BLaER1 treated with 17β-estradiol and CSF1 and Interleukin-3, amounts not matched to agents 10 nM and 100 nM (cell line): ENCODE measurements around the gene PTRHD1.

Experiments
- H3K27ac ChIP-seq, 11 experiments: shearing (Covaris generic); formaldehyde crosslinking; 2 replicates each; pipeline ENCODE4 v1.8.1; 2022
- H3K27me3 ChIP-seq, 11 experiments: shearing (Covaris generic); formaldehyde crosslinking; 2 replicates each; pipeline ENCODE4 v1.8.1; 2022
- H3K36me3 ChIP-seq, 11 experiments: shearing (Covaris generic); formaldehyde crosslinking; 2 replicates each; pipeline ENCODE4 v1.8.1; 2022
- H3K4me1 ChIP-seq, 10 experiments: shearing (Covaris generic); formaldehyde crosslinking; 2 replicates each; pipeline ENCODE4 v1.8.1; 2022
- H3K4me2 ChIP-seq, 11 experiments: shearing (Covaris generic); formaldehyde crosslinking; 2 replicates each; pipeline ENCODE4 v1.8.1; 2022
- H3K4me3 ChIP-seq, 10 experiments: shearing (Covaris generic); formaldehyde crosslinking; 2 replicates each; pipeline ENCODE4 v1.8.1; 2022
- H3K9ac ChIP-seq, 11 experiments: shearing (Covaris generic); formaldehyde crosslinking; 2 replicates each; pipeline ENCODE4 v1.8.1; 2022
- H3K9me3 ChIP-seq, 11 experiments: shearing (Covaris generic); formaldehyde crosslinking; replicated peaks in 1 of 11; 2 replicates each; pipeline ENCODE4 v1.8.1; 2022
- H4K20me1 ChIP-seq, 11 experiments: shearing (Covaris generic); formaldehyde crosslinking; 2 replicates each; pipeline ENCODE4 v1.8.1; 2022
- Cebpa-rat ChIP-seq, 11 experiments: shearing (Covaris generic); IDR thresholded peaks; 2 replicates each; pipeline ENCODE4 v1.8.1; 2022

Gene PTRHD1

DNA sequence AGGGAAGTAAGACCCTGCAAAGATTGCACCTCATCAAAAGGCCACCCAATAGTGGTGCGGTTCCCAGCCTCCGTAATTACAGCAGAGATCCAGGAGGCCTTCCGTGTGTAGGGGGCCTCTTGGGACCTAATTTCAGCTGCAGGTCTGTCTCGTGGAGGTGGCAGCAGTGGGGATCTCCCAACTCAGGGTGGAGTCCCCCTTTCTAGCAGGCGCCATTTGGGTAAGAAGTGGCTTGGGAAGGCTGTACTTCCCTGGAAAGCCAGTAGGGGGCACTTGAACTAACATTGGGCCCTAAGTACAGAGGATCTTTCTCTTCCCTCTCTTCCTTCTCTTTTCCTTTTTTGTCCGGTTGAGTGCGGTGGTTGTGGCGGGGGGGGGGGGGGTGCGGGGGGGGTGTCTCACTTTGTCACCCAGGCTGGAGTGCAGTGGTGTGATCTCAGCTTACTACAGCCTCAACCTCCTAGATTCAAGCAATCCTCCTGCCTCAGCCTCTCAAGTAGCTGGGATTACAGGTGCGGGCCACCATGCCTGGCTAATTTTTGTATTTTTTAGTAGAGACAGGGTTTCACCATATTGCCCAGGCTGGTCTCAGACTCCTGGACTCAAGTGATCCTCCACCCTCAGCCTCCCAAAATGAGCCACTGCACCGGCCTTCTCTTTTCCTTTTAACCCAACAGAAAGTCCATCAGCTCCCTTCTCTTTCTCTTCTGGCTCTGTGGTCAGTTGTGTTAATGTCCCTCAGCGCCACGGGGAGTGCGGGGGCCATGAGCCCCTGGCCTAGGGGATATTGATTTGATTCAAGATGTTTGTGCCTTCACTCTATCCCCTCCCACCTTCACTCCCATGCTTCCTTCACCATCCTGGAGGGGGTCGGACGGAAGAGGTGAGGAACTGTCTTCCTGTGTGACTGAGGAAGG lies 32.0 kb upstream of the PTRHD1 start:
- no peaks in the 10 kb centered on the region for H3K27me3 ChIP-seq
- no peak overlapping the region; a peak in 1 of 22 replicates for H3K9ac ChIP-seq
- 0 out of 22 replicates have a peak overlapping the region, but pooled peaks of 2 of the 11 experiments have one; percentile 26 to 38 for H3K4me2 ChIP-seq
- H3K4me3 ChIP-seq: no peak overlapping the region
- 0 out of 22 replicates have a peak overlapping the region, but pooled peaks of 2 of the 11 experiments have one; percentile 9 to 23 for H3K27ac ChIP-seq
- H3K9me3 ChIP-seq: no peaks in the 10 kb centered on the region
- H4K20me1 ChIP-seq: peaks cover 0 to 30% (median 7%) of the 10 kb centered on the region in 11 experiments; a peak in 12 of 22 replicates
- H3K4me1 ChIP-seq: peaks cover 0 to 29% (median 19%) of the 10 kb centered on the region in 10 experiments; a peak in 18 of 20 replicates
- peaks cover 36 to 67% (median 59%) of the 10 kb centered on the region in 11 experiments for H3K36me3 ChIP-seq
- no peak for TF ChIP-seq Cebpa-rat (IDR thresholded peaks at IDR 0.05)

DNA sequence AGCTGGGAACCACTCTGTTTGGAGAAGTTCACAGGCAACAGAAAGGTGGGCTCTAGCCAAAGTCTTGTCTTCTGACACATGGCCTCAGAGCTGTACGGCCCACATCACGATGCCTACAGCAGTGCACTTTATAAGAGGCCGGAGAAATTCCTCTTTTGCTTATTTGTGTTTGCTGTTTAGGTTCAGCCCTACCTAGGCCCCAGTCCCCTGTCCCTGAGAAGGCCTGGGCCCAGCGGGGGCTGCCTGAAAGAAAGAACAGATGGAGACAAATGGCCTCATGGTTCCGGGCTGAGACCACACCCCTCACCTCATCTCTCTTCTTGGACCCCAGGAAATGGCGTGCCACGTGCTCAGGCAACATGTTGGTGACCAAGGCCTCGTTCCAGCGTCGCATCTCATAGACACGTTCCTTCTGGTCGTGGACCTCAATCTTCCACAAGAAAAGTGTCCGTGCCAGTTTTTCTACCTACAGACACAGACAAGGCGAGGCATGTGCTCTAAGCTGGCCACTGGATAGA lies 30.9 kb upstream of the PTRHD1 start:
- H3K36me3 ChIP-seq: peaks cover 44 to 78% (median 69%) of the 10 kb centered on the region in 11 experiments
- no peak overlapping the region for H3K27ac ChIP-seq
- H3K4me1 ChIP-seq: peaks cover 6 to 29% (median 19%) of the 10 kb centered on the region in 10 experiments
- H3K27me3 ChIP-seq: no peaks in the 10 kb centered on the region
- H3K9ac ChIP-seq: no peak overlapping the region
- no peak overlapping the region for H3K4me2 ChIP-seq
- TF ChIP-seq Cebpa-rat (IDR thresholded peaks at IDR 0.05): no peak
- peaks cover 0 to 30% (median 7%) of the 10 kb centered on the region in 11 experiments; a peak in 12 of 22 replicates for H4K20me1 ChIP-seq
- H3K9me3 ChIP-seq: no peaks in the 10 kb centered on the region
- H3K4me3 ChIP-seq: no peak overlapping the region

DNA sequence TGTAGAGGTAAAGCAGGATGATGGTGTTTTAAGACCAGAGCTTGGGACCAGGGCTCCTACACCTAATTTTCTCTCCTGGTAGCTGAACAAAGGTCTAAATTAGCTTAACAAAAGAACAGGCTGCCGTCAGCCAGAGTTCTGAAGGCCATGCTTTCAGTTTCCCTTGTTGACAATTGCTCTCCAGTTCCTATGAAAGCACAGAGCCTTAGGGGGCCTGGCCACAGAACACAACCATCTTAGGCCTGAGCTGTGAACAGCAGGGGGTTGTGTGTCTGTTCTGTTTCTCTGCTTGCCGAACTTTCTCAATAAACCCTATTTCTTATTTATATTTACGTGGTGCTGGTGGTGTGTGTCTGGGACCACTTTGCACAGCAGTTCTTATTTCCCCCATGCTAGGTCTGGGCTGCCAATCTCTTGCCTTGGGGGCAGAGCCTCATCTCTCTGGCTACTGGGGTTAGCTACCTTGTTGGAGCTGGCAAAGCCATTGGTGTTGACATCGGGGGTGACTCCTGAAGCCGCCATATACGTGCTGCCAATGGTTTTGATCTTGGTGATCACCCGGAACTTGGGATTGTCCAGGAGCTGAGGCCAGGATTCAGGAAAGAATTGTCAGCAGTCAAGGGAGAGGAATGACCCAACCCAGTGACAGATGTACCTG lies 29.0 kb upstream of the PTRHD1 start:
- peaks cover 19 to 37% (median 27%) of the 10 kb centered on the region in 10 experiments for H3K4me1 ChIP-seq
- H3K27me3 ChIP-seq: no peaks in the 10 kb centered on the region
- H3K4me2 ChIP-seq: no peak overlapping the region
- no peak overlapping the region for H3K4me3 ChIP-seq
- H4K20me1 ChIP-seq: peaks cover 0 to 16% (median 3%) of the 10 kb centered on the region in 11 experiments; a peak in 12 of 22 replicates
- H3K9me3 ChIP-seq: no peaks in the 10 kb centered on the region
- TF ChIP-seq Cebpa-rat (IDR thresholded peaks at IDR 0.05): no peak
- H3K9ac ChIP-seq: no peak overlapping the region
- peaks cover 47 to 94% (median 88%) of the 10 kb centered on the region in 11 experiments for H3K36me3 ChIP-seq
- H3K27ac ChIP-seq: no peak overlapping the region

DNA sequence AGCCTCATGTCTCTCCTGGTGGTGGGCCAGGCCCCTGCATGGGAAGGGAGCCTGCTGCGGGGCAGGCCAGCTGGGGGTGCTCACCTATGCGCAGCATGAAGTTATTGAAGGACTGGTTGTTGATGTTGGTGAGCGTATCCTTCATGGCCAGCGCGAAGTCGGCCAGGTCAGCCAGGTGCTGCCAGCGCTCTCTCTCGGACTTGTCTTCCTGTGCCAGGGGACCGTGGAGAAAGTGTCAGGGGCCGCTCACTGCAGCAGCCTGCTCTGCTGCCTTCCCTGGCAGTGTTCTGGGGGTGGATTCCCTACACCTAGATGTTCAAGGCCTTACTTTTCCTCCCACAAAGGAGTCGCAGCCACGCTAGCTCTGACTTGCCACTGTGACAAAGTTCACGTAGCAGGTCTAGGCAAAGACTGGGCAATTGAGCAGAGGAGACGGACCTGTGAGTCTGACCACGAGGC lies 28.3 kb upstream of the PTRHD1 start:
- Histone ChIP-seq H3K27me3 (no peaks in the 10 kb centered on the region), H3K27ac (no peak overlapping the region), H3K9me3 (no peaks in the 10 kb centered on the region), H4K20me1 (peaks cover 0 to 12% (median 0%) of the 10 kb centered on the region in 11 experiments; a peak in 8 of 22 replicates), H3K4me3 (no peak overlapping the region), H3K9ac (no peak overlapping the region), H3K4me1 (peaks cover 15 to 42% (median 27%) of the 10 kb centered on the region in 10 experiments), H3K4me2 (no peak overlapping the region), H3K36me3 (peaks cover 54 to 98% (median 94%) of the 10 kb centered on the region in 11 experiments)
- TF ChIP-seq Cebpa-rat (IDR thresholded peaks at IDR 0.05): no peak

DNA sequence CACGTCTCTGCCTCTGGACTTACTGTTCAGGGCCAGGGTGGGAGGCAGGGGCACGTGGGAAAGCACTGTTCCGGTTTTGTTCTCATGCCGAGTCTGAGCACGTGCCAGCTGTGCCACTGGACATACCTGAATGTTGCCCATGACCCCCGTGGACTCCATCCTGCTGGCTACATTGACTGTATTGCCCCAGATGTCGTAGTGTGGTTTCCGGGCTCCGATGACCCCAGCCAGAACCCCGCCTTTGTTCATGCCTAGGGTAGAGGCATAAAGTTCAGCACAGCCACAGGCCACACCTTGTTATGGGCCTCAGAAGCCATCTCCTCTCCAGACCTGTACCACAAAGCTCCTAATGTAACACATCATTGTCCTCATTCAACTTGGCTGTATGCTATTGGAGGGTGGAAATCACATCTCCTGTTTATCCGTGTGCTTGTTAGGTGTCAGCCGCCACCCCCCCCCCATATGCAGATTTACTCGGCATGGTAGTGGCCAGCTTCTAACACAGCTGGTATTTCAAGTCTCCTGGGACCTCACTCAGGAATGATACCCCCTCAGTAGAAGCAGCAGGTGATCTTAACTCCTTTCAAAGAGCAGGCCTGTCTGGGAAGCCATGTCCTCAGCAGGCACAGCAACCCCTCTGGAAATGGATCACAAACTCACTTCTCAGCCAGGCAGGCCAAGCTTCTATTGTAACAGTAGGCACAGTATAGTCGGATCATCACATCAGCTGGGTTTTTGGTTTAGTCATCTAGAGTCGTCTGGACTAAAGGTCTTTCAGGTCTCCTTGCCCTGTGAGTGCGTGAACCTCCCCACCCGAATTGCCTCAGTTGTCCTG lies 27.6 kb upstream of the PTRHD1 start:
- H4K20me1 ChIP-seq: peaks cover 0 to 11% (median 0%) of the 10 kb centered on the region in 11 experiments; a peak in 7 of 22 replicates
- no peak overlapping the region for H3K4me2 ChIP-seq
- H3K9me3 ChIP-seq: no peaks in the 10 kb centered on the region
- TF ChIP-seq Cebpa-rat (IDR thresholded peaks at IDR 0.05): no peak
- H3K9ac ChIP-seq: no peak overlapping the region
- no peak overlapping the region for H3K4me3 ChIP-seq
- H3K27me3 ChIP-seq: no peaks in the 10 kb centered on the region
- peaks cover 60 to 100% (median 95%) of the 10 kb centered on the region in 11 experiments for H3K36me3 ChIP-seq
- peaks cover 8 to 38% (median 20%) of the 10 kb centered on the region in 10 experiments for H3K4me1 ChIP-seq
- H3K27ac ChIP-seq: no peak overlapping the region

DNA sequence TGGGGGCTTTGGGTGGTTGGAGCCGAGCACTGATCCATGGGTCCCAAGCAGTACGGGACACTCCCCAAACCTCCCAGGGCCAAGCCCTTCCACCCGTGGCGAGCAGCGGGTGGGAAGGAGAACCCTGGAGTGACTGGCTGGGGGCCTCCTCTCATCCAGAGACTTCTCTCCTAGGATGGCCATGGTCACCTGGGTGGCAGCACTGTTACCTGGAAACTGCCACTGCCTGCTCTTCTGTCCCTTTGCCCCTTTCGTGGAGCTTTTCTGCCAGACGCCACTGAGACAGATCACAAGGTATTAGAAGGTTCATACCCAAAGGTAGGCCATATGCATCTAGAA lies 27.0 kb upstream of the PTRHD1 start:
- Histone ChIP-seq H3K9me3 (no peaks in the 10 kb centered on the region), H3K27ac (no peak overlapping the region), H3K4me1 (peaks cover 6 to 36% (median 18%) of the 10 kb centered on the region in 10 experiments; a peak in 18 of 20 replicates), H3K4me2 (no peak overlapping the region), H3K27me3 (no peaks in the 10 kb centered on the region), H3K4me3 (no peak overlapping the region), H4K20me1 (peaks cover 0 to 10% (median 0%) of the 10 kb centered on the region in 11 experiments; a peak in 5 of 22 replicates), H3K36me3 (peaks cover 67 to 100% (median 97%) of the 10 kb centered on the region in 11 experiments), H3K9ac (no peak overlapping the region)
- no peak for TF ChIP-seq Cebpa-rat (IDR thresholded peaks at IDR 0.05)

DNA sequence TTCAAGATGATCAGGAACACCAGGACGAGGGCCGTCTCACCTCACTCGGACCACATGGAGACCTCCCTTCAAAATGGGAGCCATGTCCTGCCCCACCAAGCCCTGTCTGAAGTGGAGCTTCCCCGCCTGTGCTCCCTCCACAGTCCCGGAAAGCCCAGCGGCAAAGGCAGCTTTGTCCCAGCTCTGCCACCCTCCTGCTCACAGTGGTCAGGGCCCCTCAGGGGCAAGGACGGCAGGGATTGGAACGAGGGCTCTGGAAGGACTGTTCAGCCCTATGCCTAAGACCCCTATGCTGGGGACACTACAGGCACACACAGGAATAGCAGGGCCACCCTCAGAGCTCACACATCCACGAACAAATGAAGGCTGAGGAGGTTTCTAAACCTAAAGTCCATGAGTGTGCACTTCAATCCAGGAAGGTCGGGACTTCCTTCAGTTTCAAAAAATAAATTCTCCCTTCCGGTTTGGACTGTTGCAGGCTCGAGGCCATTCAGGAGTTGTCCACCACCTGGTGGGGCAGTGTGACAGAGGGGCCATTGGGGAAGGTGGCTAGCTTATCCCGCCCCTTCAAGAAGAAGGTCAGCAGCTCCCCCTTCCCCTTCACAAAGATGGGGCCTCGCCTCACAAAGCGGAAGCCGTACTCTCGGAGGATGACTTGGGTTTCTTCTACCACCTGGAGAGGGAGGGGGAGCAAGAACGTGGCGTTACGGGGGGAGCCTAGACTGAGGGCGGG lies 26.4 kb upstream of the PTRHD1 start:
- peak overlapping the region in 4 of 11 experiments; percentile 54 to 68 (median 60); a peak in 8 of 22 replicates for H3K4me2 ChIP-seq
- peaks cover 6 to 36% (median 18%) of the 10 kb centered on the region in 10 experiments; a peak in 18 of 20 replicates for H3K4me1 ChIP-seq
- peak overlapping the region in 7 of 11 experiments; percentile 7 to 61 (median 41); a peak in 7 of 22 replicates for H3K27ac ChIP-seq
- no peak overlapping the region for H3K9ac ChIP-seq
- no peak for TF ChIP-seq Cebpa-rat (IDR thresholded peaks at IDR 0.05)
- H4K20me1 ChIP-seq: peaks cover 0 to 10% (median 0%) of the 10 kb centered on the region in 11 experiments; a peak in 5 of 22 replicates
- no peaks in the 10 kb centered on the region for H3K27me3 ChIP-seq
- H3K36me3 ChIP-seq: peaks cover 72 to 100% (median 98%) of the 10 kb centered on the region in 11 experiments
- no peaks in the 10 kb centered on the region for H3K9me3 ChIP-seq
- no peak overlapping the region for H3K4me3 ChIP-seq
